Natural killer cell (primary cell): ENCODE measurements around the gene TMEFF1. TPM values are rescaled to one million over a fixed set of nuclear protein-coding genes. Genes with fewer than 3 reads are reported as not detected.

Experiments
- ATAC-seq, 3 donors: fragments of 150-1000 bp in 2 of 3; fragments of 200-7000 bp in 1 of 3; cut with Tn5 transposase; 1 replicate in 1 of 3; 2 replicates in 2 of 3; pipeline ENCODE4 v1.10.0; 2021; ENCODE audit warnings: mild to moderate bottlenecking in 2 of 3, moderate library complexity in 2 of 3
- DNase-seq, 2 donors: peaks; one replicate each; pipeline versions ENCODE4 v3.0.0 to v3.0.0-alpha.2; 2013 to 2021; ENCODE audit warnings: mixed read lengths in 1 of 2
- H3K27ac ChIP-seq: one replicate; pipeline ENCODE4 v1.5.1; 2013; ENCODE audit warnings: mild to moderate bottlenecking, low read length
- H3K27me3 ChIP-seq: one replicate; pipeline ENCODE4 v1.6.1; 2013; ENCODE audit warnings: low read length; ENCODE audit not compliant: control insufficient read depth, insufficient read depth
- H3K36me3 ChIP-seq: one replicate; pipeline ENCODE4 v1.6.1; 2013; ENCODE audit warnings: low read length; ENCODE audit not compliant: control insufficient read depth, insufficient read depth
- H3K4me1 ChIP-seq: one replicate; pipeline ENCODE4 v1.6.1; 2013; ENCODE audit warnings: low read length; ENCODE audit not compliant: control insufficient read depth, insufficient read depth
- H3K4me3 ChIP-seq: one replicate; pipeline ENCODE4 v1.5.1; 2013; ENCODE audit warnings: low read length
- H3K9me3 ChIP-seq: one replicate; pipeline ENCODE4 v1.6.1; 2013; ENCODE audit warnings: low read length; ENCODE audit not compliant: control insufficient read depth, insufficient read depth
- H3K27ac Mint-ChIP-seq, 2 donors: one replicate each; pipeline ENCODE4 v1.8.0; 2022; ENCODE audit warnings: mild to moderate bottlenecking in 2 of 2, mixed read lengths in 2 of 2, moderate library complexity in 1 of 2
- H3K27me3 Mint-ChIP-seq, 2 donors: one replicate each; pipeline ENCODE4 v1.8.0; 2022; ENCODE audit warnings: low read depth in 2 of 2, mixed read lengths in 2 of 2
- H3K36me3 Mint-ChIP-seq: one replicate; pipeline ENCODE4 v1.8.0; 2022; ENCODE audit warnings: mixed read lengths
- H3K4me1 Mint-ChIP-seq, 2 donors: one replicate each; pipeline ENCODE4 v1.8.0; 2022; ENCODE audit warnings: mixed read lengths in 2 of 2
- H3K4me3 Mint-ChIP-seq: one replicate; pipeline ENCODE4 v1.8.0; 2022; ENCODE audit warnings: mild to moderate bottlenecking, moderate library complexity, mixed read lengths
- H3K9me3 Mint-ChIP-seq, 2 donors: one replicate each; pipeline ENCODE4 v1.8.0; 2022; ENCODE audit warnings: mixed read lengths in 2 of 2
- WGBS: methylation state at CpG from one replicate; pipeline ENCODE4 v1.1.7; 2013; ENCODE audit warnings: missing lambda C conversion rate; ENCODE audit not compliant: insufficient coverage; 5-methylcytosine and 5-hydroxymethylcytosine counted together
- intact Hi-C: fragments of 100-400 bp; cut with micrococcal nuclease; formaldehyde crosslinking; loops from one replicate; pipeline ENCODE4 v1.14.2; 2022
- total RNA-seq, 4 donors: library from RNA; stranded (reverse); fragments of 120-200 nt in 1 of 4; gene quantifications; one replicate each; pipeline versions ENCODE4 v1.2.3 to v1.2.4, GENCODE V29; 2013 to 2022
- TF ChIP-seq, protein P1 (sequence below): fragments of 200-600 bp; IDR thresholded peaks from one replicate; pipeline ENCODE4 v1.8.0; 2022; ENCODE audit warnings: antibody characterized with exemption

The TMEFF1 gene
- total RNA-seq, 3 donors from 2014 or later (not counting 1 experiment from before 2014, with no cell fraction given), result 0.18 TPM; not detected in 2

DNA sequence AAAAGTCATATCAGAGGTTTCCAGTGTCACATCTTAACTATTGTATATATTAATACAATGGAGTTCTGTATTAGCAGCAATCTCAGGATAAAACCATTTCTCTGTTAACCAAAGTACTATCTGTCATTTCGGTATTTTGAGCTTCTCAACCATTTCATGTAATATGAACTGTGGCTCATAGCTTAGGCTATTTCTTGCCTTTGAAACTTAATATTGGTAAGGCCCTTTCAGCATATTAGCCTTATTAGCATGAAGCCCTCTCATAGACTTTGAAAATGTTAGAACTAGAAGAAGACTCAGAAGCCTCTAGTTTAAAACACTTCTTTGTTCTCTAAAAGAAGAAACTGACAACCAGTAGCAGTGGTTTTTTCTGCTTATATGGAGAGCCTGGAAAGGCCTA lies 105.7 kb downstream of the TMEFF1 start:
- TF ChIP-seq, protein P1, sequence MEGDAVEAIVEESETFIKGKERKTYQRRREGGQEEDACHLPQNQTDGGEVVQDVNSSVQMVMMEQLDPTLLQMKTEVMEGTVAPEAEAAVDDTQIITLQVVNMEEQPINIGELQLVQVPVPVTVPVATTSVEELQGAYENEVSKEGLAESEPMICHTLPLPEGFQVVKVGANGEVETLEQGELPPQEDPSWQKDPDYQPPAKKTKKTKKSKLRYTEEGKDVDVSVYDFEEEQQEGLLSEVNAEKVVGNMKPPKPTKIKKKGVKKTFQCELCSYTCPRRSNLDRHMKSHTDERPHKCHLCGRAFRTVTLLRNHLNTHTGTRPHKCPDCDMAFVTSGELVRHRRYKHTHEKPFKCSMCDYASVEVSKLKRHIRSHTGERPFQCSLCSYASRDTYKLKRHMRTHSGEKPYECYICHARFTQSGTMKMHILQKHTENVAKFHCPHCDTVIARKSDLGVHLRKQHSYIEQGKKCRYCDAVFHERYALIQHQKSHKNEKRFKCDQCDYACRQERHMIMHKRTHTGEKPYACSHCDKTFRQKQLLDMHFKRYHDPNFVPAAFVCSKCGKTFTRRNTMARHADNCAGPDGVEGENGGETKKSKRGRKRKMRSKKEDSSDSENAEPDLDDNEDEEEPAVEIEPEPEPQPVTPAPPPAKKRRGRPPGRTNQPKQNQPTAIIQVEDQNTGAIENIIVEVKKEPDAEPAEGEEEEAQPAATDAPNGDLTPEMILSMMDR, result no peak
- Mint-ChIP-seq H3K27ac (no peak overlapping the region), H3K4me1 (no peaks in the 10 kb centered on the region), H3K9me3 (no peaks in the 10 kb centered on the region), H3K36me3 (no peaks in the 10 kb centered on the region), H3K4me3 (no peak overlapping the region), H3K27me3 (peaks cover 0 to 5% of the 10 kb centered on the region in 2 donors)
- DNase-seq, result no peak
- H3K9me3 ChIP-seq, result no peaks in the 10 kb centered on the region
- no peak overlapping the region for H3K4me3 ChIP-seq
- no peaks in the 10 kb centered on the region for H3K4me1 ChIP-seq
- intact Hi-C loops, result no loop called here
- H3K27me3 ChIP-seq, result no peaks in the 10 kb centered on the region
- ATAC-seq, result no peak
- no peaks in the 10 kb centered on the region for H3K36me3 ChIP-seq
- WGBS, result 100% methylated on average over 1 of the region's 1 CpG
- no peak overlapping the region for H3K27ac ChIP-seq

DNA sequence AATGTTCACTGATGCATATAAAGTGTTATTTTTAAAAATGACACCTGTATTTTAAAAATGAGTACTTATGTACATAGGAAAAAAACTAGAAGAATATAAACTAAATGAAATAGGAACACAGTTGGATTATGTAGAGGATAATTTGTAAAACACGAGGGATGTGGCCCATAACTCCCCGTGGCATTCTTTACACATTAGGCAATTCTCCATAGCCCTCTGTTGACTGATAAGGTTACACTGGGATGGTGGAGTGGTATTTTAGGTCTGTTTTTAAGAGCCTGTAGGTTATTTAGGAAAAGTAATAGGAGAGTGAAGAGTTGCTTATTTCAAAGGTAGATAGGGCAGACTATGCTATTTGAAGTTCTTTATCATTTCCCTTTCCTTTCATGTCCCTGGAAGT lies 106.7 kb downstream of the TMEFF1 start:
- Histone ChIP-seq H3K4me3 (no peak overlapping the region), H3K36me3 (no peaks in the 10 kb centered on the region), H3K27me3 (no peaks in the 10 kb centered on the region), H3K27ac (no peak overlapping the region), H3K4me1 (no peaks in the 10 kb centered on the region), H3K9me3 (no peaks in the 10 kb centered on the region)
- ATAC-seq, result no peak
- intact Hi-C loops, result no loop called here
- Mint-ChIP-seq H3K27ac (no peak overlapping the region), H3K36me3 (no peaks in the 10 kb centered on the region), H3K27me3 (peaks cover 0 to 5% of the 10 kb centered on the region in 2 donors), H3K4me3 (no peak overlapping the region), H3K4me1 (no peaks in the 10 kb centered on the region), H3K9me3 (no peaks in the 10 kb centered on the region)
- no peak for DNase-seq
- WGBS, result 100% methylated on average over 2 of the region's 2 CpGs
- TF ChIP-seq, protein P1, result no peak

DNA sequence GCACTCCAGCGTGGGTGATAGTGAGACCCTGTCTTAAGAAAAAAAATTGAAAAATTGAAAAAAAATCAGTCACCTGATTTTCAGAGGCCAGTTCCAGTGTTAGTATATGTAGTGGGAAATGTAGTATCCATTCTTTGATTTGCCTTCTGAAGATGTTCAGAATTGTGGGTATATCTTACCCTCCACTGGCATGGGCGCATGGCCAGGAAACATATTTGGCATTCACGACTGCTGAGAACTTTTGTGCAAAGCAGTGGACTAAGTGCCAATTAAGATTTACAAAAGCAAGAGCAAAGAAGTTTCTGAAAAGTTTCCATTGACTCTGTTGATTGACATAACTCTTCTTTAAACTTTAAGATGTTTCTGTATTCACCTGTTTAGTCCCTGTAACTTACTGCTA lies 107.3 kb downstream of the TMEFF1 start:
- TF ChIP-seq, protein P1, result no peak
- no peak overlapping the region for H3K27ac Mint-ChIP-seq
- ATAC-seq (no peak), DNase-seq (no peak)
- intact Hi-C loops, result no loop called here
- Histone ChIP-seq H3K4me1 (no peaks in the 10 kb centered on the region), H3K27ac (no peak overlapping the region), H3K4me3 (no peak overlapping the region), H3K9me3 (no peaks in the 10 kb centered on the region), H3K36me3 (no peaks in the 10 kb centered on the region), H3K27me3 (no peaks in the 10 kb centered on the region)
- peaks cover 0 to 5% of the 10 kb centered on the region in 2 donors for H3K27me3 Mint-ChIP-seq
- WGBS, result 92% methylated on average over 3 of the region's 3 CpGs
- no peaks in the 10 kb centered on the region for H3K36me3 Mint-ChIP-seq
- no peaks in the 10 kb centered on the region for H3K9me3 Mint-ChIP-seq
- H3K4me3 Mint-ChIP-seq, result no peak overlapping the region
- H3K4me1 Mint-ChIP-seq, result no peaks in the 10 kb centered on the region

DNA sequence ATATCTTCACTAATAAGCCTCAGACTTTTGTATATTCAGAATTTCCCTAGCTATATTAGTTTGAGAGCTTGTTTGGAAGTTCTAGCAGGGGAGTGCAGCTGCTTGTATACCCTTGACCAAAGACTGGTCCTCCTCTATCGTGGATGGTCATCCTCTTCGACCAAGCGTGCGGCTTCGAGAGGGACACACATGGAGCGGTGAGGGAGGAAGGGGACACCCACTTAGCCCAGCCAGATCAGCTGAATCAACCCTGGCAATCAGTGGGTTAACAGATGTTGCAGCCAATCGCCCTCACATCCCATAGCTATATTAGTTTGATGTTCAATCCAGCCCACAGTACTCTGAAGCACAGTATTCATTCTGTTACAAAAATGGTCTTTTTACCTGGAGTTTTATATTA lies 108.1 kb downstream of the TMEFF1 start:
- intact Hi-C loops, result no loop called here
- no peak overlapping the region for H3K4me3 Mint-ChIP-seq
- ATAC-seq, result no peak

More for the DNA sequence above, 108.1 kb downstream of the TMEFF1 start:
- TF ChIP-seq, protein P1, result no peak
- no peaks in the 10 kb centered on the region for H3K27me3 ChIP-seq
- H3K27ac ChIP-seq, result no peak overlapping the region
- 89% methylated on average over 7 of the region's 7 CpGs for WGBS
- no peaks in the 10 kb centered on the region for H3K36me3 ChIP-seq
- H3K36me3 Mint-ChIP-seq, result no peaks in the 10 kb centered on the region
- no peaks in the 10 kb centered on the region for H3K9me3 Mint-ChIP-seq
- no peak overlapping the region for H3K27ac Mint-ChIP-seq
- no peaks in the 10 kb centered on the region for H3K4me1 Mint-ChIP-seq
- H3K27me3 Mint-ChIP-seq, result peaks cover 0 to 5% of the 10 kb centered on the region in 2 donors
- H3K4me3 ChIP-seq, result no peak overlapping the region
- H3K4me1 ChIP-seq, result no peaks in the 10 kb centered on the region
- no peaks in the 10 kb centered on the region for H3K9me3 ChIP-seq
- DNase-seq, result no peak
